ENCODE data around the gene SAPCD2. TPM values are rescaled to one million over a fixed set of nuclear protein-coding genes. Genes with fewer than 3 reads are reported as not detected.

Gene SAPCD2
- polyA plus RNA-seq, 1 donor from 2014 or later, result 0.22 TPM

- H3K4me3 ChIP-seq (ENCODE audit: low read length), result peak overlapping the region; percentile 77
- no peaks in the 10 kb centered on the region for H3K27me3 ChIP-seq (ENCODE audit: insufficient read depth, low read depth, low read length)
- no peak overlapping the region for H3K9ac ChIP-seq (ENCODE audit: low read length)
- no peak overlapping the region for H3K27ac ChIP-seq (ENCODE audit: low read length)
- no peaks in the 10 kb centered on the region for H3F3A ChIP-seq (ENCODE audit: insufficient read depth, low read length, poor library complexity, severe bottlenecking)
- H3K79me2 ChIP-seq (replicated peaks; ENCODE audit: insufficient read depth, low read length), result peaks cover 5% of the 10 kb centered on the region
- H3K4me2 ChIP-seq (ENCODE audit: low read length), result no peak overlapping the region
- TF ChIP-seq, protein P1, sequence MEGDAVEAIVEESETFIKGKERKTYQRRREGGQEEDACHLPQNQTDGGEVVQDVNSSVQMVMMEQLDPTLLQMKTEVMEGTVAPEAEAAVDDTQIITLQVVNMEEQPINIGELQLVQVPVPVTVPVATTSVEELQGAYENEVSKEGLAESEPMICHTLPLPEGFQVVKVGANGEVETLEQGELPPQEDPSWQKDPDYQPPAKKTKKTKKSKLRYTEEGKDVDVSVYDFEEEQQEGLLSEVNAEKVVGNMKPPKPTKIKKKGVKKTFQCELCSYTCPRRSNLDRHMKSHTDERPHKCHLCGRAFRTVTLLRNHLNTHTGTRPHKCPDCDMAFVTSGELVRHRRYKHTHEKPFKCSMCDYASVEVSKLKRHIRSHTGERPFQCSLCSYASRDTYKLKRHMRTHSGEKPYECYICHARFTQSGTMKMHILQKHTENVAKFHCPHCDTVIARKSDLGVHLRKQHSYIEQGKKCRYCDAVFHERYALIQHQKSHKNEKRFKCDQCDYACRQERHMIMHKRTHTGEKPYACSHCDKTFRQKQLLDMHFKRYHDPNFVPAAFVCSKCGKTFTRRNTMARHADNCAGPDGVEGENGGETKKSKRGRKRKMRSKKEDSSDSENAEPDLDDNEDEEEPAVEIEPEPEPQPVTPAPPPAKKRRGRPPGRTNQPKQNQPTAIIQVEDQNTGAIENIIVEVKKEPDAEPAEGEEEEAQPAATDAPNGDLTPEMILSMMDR (IDR thresholded peaks at IDR 0.05; ENCODE audit: poor library complexity, severe bottlenecking), result no peak
- TF ChIP-seq POLR2AphosphoS5 (IDR thresholded peaks at IDR 0.05), result no peak
- TF ChIP-seq MXI1 (conservative IDR thresholded peaks at IDR 0.05; ENCODE audit: poor library complexity, severe bottlenecking), result no peak
- no peak for TF ChIP-seq RAD21 (conservative IDR thresholded peaks at IDR 0.05)
- no peak for TF ChIP-seq TAF1 (IDR thresholded peaks at IDR 0.05; ENCODE audit: low read depth)
- TF ChIP-seq EP300 (conservative IDR thresholded peaks at IDR 0.05; ENCODE audit: poor library complexity, severe bottlenecking), result no peak
- no peak for TF ChIP-seq REST (IDR thresholded peaks at IDR 0.05; ENCODE audit: borderline replicate concordance)
- no peak for TF ChIP-seq SMC3 (conservative IDR thresholded peaks at IDR 0.05; ENCODE audit: poor library complexity)
- TF ChIP-seq EZH2 (IDR thresholded peaks at IDR 0.05; ENCODE audit: borderline replicate concordance, insufficient read depth, low read length, poor library complexity, severe bottlenecking), result no peak
- H3K9me3 ChIP-seq (ENCODE audit: low read length), result no peaks in the 10 kb centered on the region
- H3K9me2 ChIP-seq (ENCODE audit: insufficient read depth, low read length), result no peaks in the 10 kb centered on the region
- no peak overlapping the region for H2AFZ ChIP-seq (ENCODE audit: low read depth, low read length)
- H4K20me1 ChIP-seq (ENCODE audit: insufficient read depth), result no peaks in the 10 kb centered on the region
- no peaks in the 10 kb centered on the region for H3K36me3 ChIP-seq (ENCODE audit: insufficient read depth, low read length)
Measured at GRCh38 chr9:137026384-137026783, 44.0 kb downstream of the SAPCD2 start.

GRCh38 chr9:137025517-137025966, 44.8 kb downstream of the SAPCD2 start:
- Histone ChIP-seq H2AFZ (ENCODE audit: low read depth, low read length) (no peak overlapping the region), H3K36me3 (ENCODE audit: insufficient read depth, low read length) (no peaks in the 10 kb centered on the region), H3K9me2 (ENCODE audit: insufficient read depth, low read length) (no peaks in the 10 kb centered on the region), H3K4me2 (ENCODE audit: low read length) (no peak overlapping the region), H3K4me3 (ENCODE audit: low read length) (no peak overlapping the region), H3K79me2 (replicated peaks; ENCODE audit: insufficient read depth, low read length) (peaks cover 5% of the 10 kb centered on the region), H3K27ac (ENCODE audit: low read length) (no peak overlapping the region), H3K9ac (ENCODE audit: low read length) (no peak overlapping the region), H3F3A (ENCODE audit: insufficient read depth, low read length, poor library complexity, severe bottlenecking) (no peaks in the 10 kb centered on the region), H3K27me3 (ENCODE audit: insufficient read depth, low read depth, low read length) (no peaks in the 10 kb centered on the region), H3K9me3 (ENCODE audit: low read length) (no peaks in the 10 kb centered on the region), H4K20me1 (ENCODE audit: insufficient read depth) (no peaks in the 10 kb centered on the region)
- no peak for TF ChIP-seq RAD21 (conservative IDR thresholded peaks at IDR 0.05)
- no peak for TF ChIP-seq TAF1 (IDR thresholded peaks at IDR 0.05; ENCODE audit: low read depth)
- TF ChIP-seq REST (IDR thresholded peaks at IDR 0.05; ENCODE audit: borderline replicate concordance), result no peak
- no peak for TF ChIP-seq EP300 (conservative IDR thresholded peaks at IDR 0.05; ENCODE audit: poor library complexity, severe bottlenecking)
- no peak for TF ChIP-seq MXI1 (conservative IDR thresholded peaks at IDR 0.05; ENCODE audit: poor library complexity, severe bottlenecking)
- TF ChIP-seq SMC3 (conservative IDR thresholded peaks at IDR 0.05; ENCODE audit: poor library complexity), result no peak
